Spleen (tissue), 11 donors: ENCODE results near the gene RABGAP1. TPM values are rescaled to one million over a fixed set of nuclear protein-coding genes. Genes with fewer than 3 reads are reported as not detected.

ENCODE experiments used
- DNase-seq: peaks from one replicate; pipeline ENCODE4 v3.0.0-alpha.2; 2020
- H3K27ac ChIP-seq, 8 donors: fragments of 200-600 bp; sonication (generic) in 7 of 8; 1 replicate in 4 of 8; 2 replicates in 4 of 8; pipeline versions ENCODE4 v1.5.0 to v1.8.0; 2016 to 2021; ENCODE audit warnings: inconsistent platforms in 4 of 8, mild to moderate bottlenecking in 4 of 8, moderate library complexity in 1 of 8
- H3K27me3 ChIP-seq, 7 donors: fragments of 200-600 bp; sonication (generic) in 6 of 7; replicated peaks in 1 of 7; 1 replicate in 4 of 7; 2 replicates in 3 of 7; pipeline versions ENCODE4 v1.5.0 to v1.8.0; 2016 to 2021; ENCODE audit warnings: inconsistent platforms in 3 of 7, mild to moderate bottlenecking in 1 of 7
- H3K36me3 ChIP-seq, 6 donors: fragments of 200-600 bp; sonication (generic) in 5 of 6; 1 replicate in 4 of 6; 2 replicates in 2 of 6; pipeline versions ENCODE4 v1.5.0 to v1.8.0; 2016 to 2021; ENCODE audit warnings: inconsistent platforms in 2 of 6
- H3K4me1 ChIP-seq, 6 donors: fragments of 200-600 bp; sonication (generic) in 5 of 6; 1 replicate in 3 of 6; 2 replicates in 3 of 6; pipeline versions ENCODE4 v1.5.0 to v1.8.0; 2016 to 2021; ENCODE audit warnings: inconsistent platforms in 3 of 6
- H3K4me3 ChIP-seq, 8 donors: fragments of 200-600 bp; sonication (generic) in 7 of 8; 1 replicate in 4 of 8; 2 replicates in 4 of 8; pipeline versions ENCODE4 v1.5.0 to v1.8.0; 2016 to 2021; ENCODE audit warnings: inconsistent platforms in 4 of 8, mild to moderate bottlenecking in 4 of 8, moderate library complexity in 2 of 8
- H3K9me3 ChIP-seq, 8 donors: fragments of 200-600 bp; sonication (generic) in 7 of 8; 1 replicate in 4 of 8; 2 replicates in 4 of 8; pipeline versions ENCODE4 v1.5.0 to v1.8.0; 2016 to 2021; ENCODE audit warnings: inconsistent platforms in 4 of 8
- POLR2A ChIP-seq, 3 donors: fragments of 450-650 bp; IDR thresholded peaks; one replicate each; pipeline ENCODE4 v1.5.1; 2017; ENCODE audit warnings: antibody characterized with exemption in 3 of 3, mild to moderate bottlenecking in 1 of 3
- POLR2AphosphoS5 ChIP-seq, 3 donors: sonication (generic); formaldehyde crosslinking; IDR thresholded peaks; one replicate each; pipeline ENCODE4 v1.5.1; 2017; ENCODE audit warnings: antibody characterized with exemption in 3 of 3
- WGBS, 5 donors: extraction: QIAGEN DNeasy Blood & Tissue Kit in 3 of 5; methylation state at CpG; one replicate each; pipeline versions ENCODE4 v1.1.5 to v1.1.7; 2013 to 2018; 5-methylcytosine and 5-hydroxymethylcytosine counted together
- intact Hi-C: fragments of 100-400 bp; cut with DNase I; formaldehyde crosslinking; loops from one replicate; pipeline ENCODE4 v1.15.0; 2023; ENCODE audit warnings: low total_unique reads
- polyA plus RNA-seq, 3 donors: library from polyadenylated mRNA; stranded (reverse); fragments of 200-250 nt; gene quantifications; one replicate each; pipeline ENCODE4 v1.2.1, GENCODE V29; 2013
- total RNA-seq, 7 donors: library from RNA; depleted of rRNA in 3 of 7; stranded (reverse); fragments of >200 nt in 3 of 7; fragmentation: NEBNext Ultra II Directional in 4 of 7; extraction: Animal tissue kit (Norgen Biotek cat#: 25700) in 4 of 7; gene quantifications; one replicate each; pipeline versions ENCODE4 v1.1.0 to v1.2.1, GENCODE V29; 2016 to 2021
- TF ChIP-seq, protein P1 (sequence below), 11 experiments: fragments of 200-600 bp in 7 of 11; fragments of 450-650 bp in 4 of 11; sonication (generic) in 4 of 11; IDR thresholded peaks in 8 of 11; conservative IDR thresholded peaks in 3 of 11; 1 replicate in 7 of 11; 2 replicates in 4 of 11; pipeline versions ENCODE4 v1.4.0 to v1.8.0; 2016 to 2021; ENCODE audit warnings: antibody characterized with exemption in 11 of 11, inconsistent platforms in 4 of 11, mild to moderate bottlenecking in 1 of 11
- donor health status: healthy with polysubstance abuse.
- donor health status: DM: no; HTN: no; CAD: no; lungs with moderate emphysema.
- donor health status: DM: no; HTN: no; CAD: no.
- donor health status: Bipolar disorder and iron deficiency.
- donor health status: healthy.
- donor health status: DM: no; HTN: no; CAD: no.
- donor health status: DM: yes; HTN: yes; CAD: no.

RABGAP1 gene
- total and polyA plus RNA-seq, 10 donors, result 7.4 to 65.7 (median 48.6) TPM

DNA sequence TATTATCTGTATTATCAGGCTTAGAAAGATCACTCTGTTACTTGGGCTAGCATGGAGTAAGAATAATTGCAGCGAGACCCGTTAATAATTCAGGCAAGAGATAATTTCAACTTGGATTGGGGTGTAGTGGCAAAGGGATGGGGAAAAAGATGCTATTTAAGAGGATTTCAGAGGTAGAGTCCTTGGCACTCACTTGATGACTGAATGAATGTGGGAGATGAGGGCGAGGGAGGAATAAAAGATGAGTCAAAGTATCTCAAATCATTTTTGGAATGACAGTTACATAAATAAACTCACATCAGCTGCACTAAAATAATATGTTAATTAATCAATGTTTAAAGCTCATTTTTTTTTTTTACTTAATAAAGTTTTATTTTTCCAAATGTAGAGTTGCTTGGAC is 88.2 kb downstream of the RABGAP1 start:
- no peaks in the 10 kb centered on the region for H3K27me3 ChIP-seq
- peaks cover 0 to 52% (median 9%) of the 10 kb centered on the region in 6 donors for H3K36me3 ChIP-seq
- H3K27ac ChIP-seq, result no peak overlapping the region
- intact Hi-C loops, result no loop called here
- peaks cover 0 to 30% (median 12%) of the 10 kb centered on the region in 6 donors for H3K4me1 ChIP-seq
- DNase-seq, result no peak
- TF ChIP-seq, protein P1, sequence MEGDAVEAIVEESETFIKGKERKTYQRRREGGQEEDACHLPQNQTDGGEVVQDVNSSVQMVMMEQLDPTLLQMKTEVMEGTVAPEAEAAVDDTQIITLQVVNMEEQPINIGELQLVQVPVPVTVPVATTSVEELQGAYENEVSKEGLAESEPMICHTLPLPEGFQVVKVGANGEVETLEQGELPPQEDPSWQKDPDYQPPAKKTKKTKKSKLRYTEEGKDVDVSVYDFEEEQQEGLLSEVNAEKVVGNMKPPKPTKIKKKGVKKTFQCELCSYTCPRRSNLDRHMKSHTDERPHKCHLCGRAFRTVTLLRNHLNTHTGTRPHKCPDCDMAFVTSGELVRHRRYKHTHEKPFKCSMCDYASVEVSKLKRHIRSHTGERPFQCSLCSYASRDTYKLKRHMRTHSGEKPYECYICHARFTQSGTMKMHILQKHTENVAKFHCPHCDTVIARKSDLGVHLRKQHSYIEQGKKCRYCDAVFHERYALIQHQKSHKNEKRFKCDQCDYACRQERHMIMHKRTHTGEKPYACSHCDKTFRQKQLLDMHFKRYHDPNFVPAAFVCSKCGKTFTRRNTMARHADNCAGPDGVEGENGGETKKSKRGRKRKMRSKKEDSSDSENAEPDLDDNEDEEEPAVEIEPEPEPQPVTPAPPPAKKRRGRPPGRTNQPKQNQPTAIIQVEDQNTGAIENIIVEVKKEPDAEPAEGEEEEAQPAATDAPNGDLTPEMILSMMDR (IDR thresholded peaks at IDR 0.05 in 8 of 11, conservative IDR thresholded peaks at IDR 0.05 in 3 of 11), result no peak
- H3K4me3 ChIP-seq, result no peak overlapping the region
- no peaks in the 10 kb centered on the region for H3K9me3 ChIP-seq
- 95 to 97% (median 96%) methylated on average over 3 of the region's 3 CpGs for WGBS, 5 donors

DNA sequence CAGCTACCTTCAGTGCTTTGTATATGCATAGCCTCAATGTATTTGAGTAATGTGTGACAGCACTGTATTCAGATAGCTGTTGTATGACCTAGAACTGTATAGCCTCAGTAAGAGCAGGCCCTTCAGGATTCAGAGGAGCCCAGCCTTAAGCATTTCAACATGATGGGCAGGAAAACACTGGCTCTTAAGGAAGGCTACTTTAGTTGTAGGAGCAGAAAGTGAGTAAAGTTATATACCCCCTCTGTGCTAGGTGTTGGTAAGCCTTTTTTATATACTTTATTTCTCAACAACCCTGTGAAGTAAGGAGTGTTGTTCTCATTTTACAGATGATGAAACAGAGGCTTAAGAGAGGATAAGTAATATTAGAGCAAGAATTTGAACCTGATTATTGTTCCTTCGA is 91.1 kb downstream of the RABGAP1 start:
- 69 to 89% (median 84%) methylated on average over 1 of the region's 1 CpG for WGBS, 5 donors
- TF ChIP-seq POLR2AphosphoS5 (IDR thresholded peaks at IDR 0.05), result no peak

DNA sequence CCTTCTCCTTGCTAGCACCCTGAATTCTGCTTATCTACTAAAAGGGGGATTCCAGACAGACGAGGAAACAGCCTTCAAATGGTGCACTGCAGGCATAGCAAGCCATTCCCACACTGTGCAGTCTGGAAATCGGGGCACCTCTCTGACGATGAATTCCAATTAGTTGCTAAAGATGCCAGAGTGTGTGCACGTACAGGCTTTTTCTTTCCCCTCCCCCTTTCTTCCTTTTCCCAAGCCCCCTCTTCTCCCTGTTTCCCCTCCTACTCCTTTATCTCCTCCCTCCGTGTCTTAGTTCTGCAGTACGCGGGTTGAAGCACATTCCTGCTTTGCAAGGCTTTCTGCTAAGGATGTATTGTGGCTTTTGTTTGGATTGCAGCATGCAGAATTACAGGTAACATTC is 92.5 kb downstream of the RABGAP1 start, which contains the start of gene GPR21:
TSS of gene GPR21 (plus strand) at position 316 of the 400 bp plus-strand sequence. CDS start 900 bp downstream, outside the sequence.
- no peaks in the 10 kb centered on the region for H3K27me3 ChIP-seq
- WGBS, 5 donors, result 24 to 37% (median 29%) methylated on average over 7 of the region's 7 CpGs
- no peak for TF ChIP-seq POLR2A (IDR thresholded peaks at IDR 0.05)
- TF ChIP-seq, protein P1 (IDR thresholded peaks at IDR 0.05 in 8 of 11, conservative IDR thresholded peaks at IDR 0.05 in 3 of 11), result no peak
- no peak for TF ChIP-seq POLR2AphosphoS5 (IDR thresholded peaks at IDR 0.05)

More for the DNA sequence above, 91.1 kb downstream of the RABGAP1 start:
- Histone ChIP-seq H3K27me3 (no peaks in the 10 kb centered on the region), H3K9me3 (no peaks in the 10 kb centered on the region), H3K4me3 (no peak overlapping the region), H3K36me3 (peaks cover 0 to 46% (median 5%) of the 10 kb centered on the region in 6 donors), H3K27ac (no peak overlapping the region), H3K4me1 (peaks cover 0 to 43% (median 16%) of the 10 kb centered on the region in 6 donors)
- intact Hi-C loops, result no loop called here
- no peak for DNase-seq

DNA sequence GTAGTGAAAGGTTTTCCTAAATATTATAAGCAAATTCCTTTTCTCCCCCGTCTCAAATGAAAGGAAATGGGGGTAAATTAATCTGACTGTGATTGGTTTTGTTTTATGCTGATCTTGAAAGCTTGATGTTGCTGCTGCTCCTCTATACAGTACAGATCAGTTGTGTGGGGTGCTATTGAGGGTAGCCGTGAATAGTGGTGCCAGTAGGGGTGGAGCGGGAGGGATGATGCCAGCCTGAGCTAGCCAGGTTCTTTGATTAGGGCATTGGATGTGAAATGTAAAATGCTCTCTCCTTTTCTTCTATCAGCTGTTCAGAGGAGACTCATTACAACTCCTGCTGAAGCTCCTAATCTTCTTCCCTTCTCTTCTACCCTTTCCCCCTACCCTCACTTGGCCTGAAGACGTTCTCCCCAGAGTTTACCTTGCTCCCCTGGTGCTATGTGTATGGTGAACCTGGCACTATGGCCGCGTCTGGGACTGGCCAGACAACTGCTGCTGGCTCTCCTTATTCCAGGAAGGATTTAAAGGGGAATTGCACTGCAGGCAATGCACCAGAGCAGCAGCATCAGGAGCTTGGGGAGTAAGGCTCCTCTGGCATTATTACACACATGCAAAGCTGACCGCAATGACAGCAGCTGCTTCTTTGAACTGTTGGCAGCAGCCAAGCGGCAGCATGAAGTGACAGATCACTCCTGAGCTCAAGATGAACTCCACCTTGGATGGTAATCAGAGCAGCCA is 93.2 kb downstream of the RABGAP1 start:
- H3K4me1 ChIP-seq, result peaks cover 0 to 33% (median 11%) of the 10 kb centered on the region in 6 donors
- H3K4me3 ChIP-seq, result peak overlapping the region in 4 of 8 donors; percentile 11 to 34 (median 20)
- no peak for DNase-seq
- no peaks in the 10 kb centered on the region for H3K27me3 ChIP-seq
- no peak for TF ChIP-seq POLR2A (IDR thresholded peaks at IDR 0.05)
- no peak for TF ChIP-seq POLR2AphosphoS5 (IDR thresholded peaks at IDR 0.05)
- TF ChIP-seq, protein P1 (IDR thresholded peaks at IDR 0.05 in 8 of 11, conservative IDR thresholded peaks at IDR 0.05 in 3 of 11), result no peak
- H3K36me3 ChIP-seq, result peaks cover 0 to 32% (median 3%) of the 10 kb centered on the region in 6 donors
- WGBS, 5 donors, result 34 to 62% (median 41%) methylated on average over 8 of the region's 8 CpGs
- intact Hi-C loops, result no loop called here
- H3K9me3 ChIP-seq, result no peaks in the 10 kb centered on the region
- peak overlapping the region in 1 of 8 donors; percentile 21 for H3K27ac ChIP-seq

More for the DNA sequence above, 92.5 kb downstream of the RABGAP1 start, which contains the start of gene GPR21:
- intact Hi-C loops, result no loop called here
- H3K9me3 ChIP-seq, result no peaks in the 10 kb centered on the region
- peaks cover 0 to 33% (median 11%) of the 10 kb centered on the region in 6 donors for H3K4me1 ChIP-seq
- H3K36me3 ChIP-seq, result peaks cover 0 to 35% (median 3%) of the 10 kb centered on the region in 6 donors
- H3K4me3 ChIP-seq, result peak within 1 kb of the TSS in 4 of 8 donors; percentile 11 to 34 (median 20)
- DNase-seq, result no peak
- H3K27ac ChIP-seq, result peak within 1 kb of the TSS in 1 of 8 donors; percentile 21
